ENCODE measurements around the gene SERAC1. TPM values are rescaled to one million over a fixed set of nuclear protein-coding genes. Genes with fewer than 3 reads are reported as not detected.
"Not testable (repeated sequence)": the region's sequence is repeated elsewhere in the genome, so short reads cannot be mapped to it uniquely, and the experiment has no call there.

Gene SERAC1
- total RNA-seq, result 2.1 TPM

DNA sequence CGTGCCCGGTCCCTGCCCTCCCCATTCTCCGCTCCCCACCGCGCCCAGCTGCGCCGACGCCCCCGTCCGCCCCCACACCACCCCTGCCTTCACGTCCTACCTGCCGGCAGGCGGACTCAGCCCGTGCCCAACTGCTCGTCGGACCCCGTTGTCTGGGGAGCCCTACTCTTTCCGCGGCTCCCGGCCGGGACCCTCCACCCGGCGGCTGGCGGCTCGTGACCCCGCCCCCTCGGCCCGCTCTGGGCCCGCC is at the start of gene SERAC1:
TSS of gene SERAC1 (minus strand) at position 223 of the 250 bp plus-strand sequence. CDS start 9,899 bp downstream, outside the sequence.
- H3K4me3 ChIP-seq (ENCODE audit: low read length), result peak within 1 kb of the TSS; percentile 84
- H3K27me3 ChIP-seq (ENCODE audit: insufficient read depth, low read length), result no peaks in the 10 kb centered on the region
- no peaks in the 10 kb centered on the region for H3K9me3 ChIP-seq (ENCODE audit: low read depth, low read length)
- H3K4me1 ChIP-seq (ENCODE audit: insufficient read depth, low read length), result peaks cover 12% of the 10 kb centered on the region

GRCh38 chr6:158213925-158214674 is 46.0 kb upstream of the SERAC1 start:
- no peaks in the 10 kb centered on the region for H3K4me1 ChIP-seq (ENCODE audit: insufficient read depth, low read length)
- no peak overlapping the region for H3K4me3 ChIP-seq (ENCODE audit: low read length)
- H3K9me3 ChIP-seq (ENCODE audit: low read depth, low read length), result no peaks in the 10 kb centered on the region
- no peaks in the 10 kb centered on the region for H3K27me3 ChIP-seq (ENCODE audit: insufficient read depth, low read length)

DNA sequence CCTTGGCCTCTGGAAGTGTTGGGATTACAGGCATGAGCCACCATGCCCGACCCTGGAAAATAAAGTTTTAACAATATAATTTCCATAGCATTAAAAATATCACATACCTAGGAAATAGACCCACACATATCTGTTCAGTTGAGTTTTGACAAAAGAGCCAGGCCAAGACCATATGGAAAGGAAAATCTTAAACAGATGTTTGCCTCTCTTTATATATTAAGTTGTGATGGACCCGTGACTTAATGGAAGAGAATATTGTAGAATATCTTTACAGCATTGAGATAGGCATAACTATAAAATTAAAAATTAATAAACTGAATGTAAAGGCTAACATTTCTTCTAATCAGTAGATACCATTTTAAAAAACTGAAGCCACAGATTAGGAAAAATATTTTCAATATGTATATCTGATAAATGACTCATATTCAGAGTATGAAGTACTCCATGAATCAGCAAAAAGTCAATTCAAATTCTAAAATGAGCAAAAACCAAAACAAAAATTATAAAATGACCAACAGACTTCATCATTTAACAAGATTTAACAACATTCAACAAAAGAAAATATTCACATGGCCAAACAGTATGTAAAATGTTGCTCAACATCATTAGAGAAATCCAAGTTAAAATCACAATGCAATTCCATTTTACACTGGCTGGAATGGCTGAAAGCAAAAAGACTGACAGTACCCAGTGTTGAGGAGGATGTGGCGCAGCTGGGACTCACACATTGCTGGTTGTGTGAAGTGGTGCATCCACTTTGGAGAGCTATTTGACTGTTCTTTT is 43.4 kb upstream of the SERAC1 start:
- Histone ChIP-seq H3K27me3 (ENCODE audit: insufficient read depth, low read length) (peaks cover 4% of the 10 kb centered on the region), H3K9me3 (ENCODE audit: low read depth, low read length) (no peaks in the 10 kb centered on the region), H3K4me3 (ENCODE audit: low read length) (no peak overlapping the region), H3K4me1 (ENCODE audit: insufficient read depth, low read length) (no peaks in the 10 kb centered on the region)

GRCh38 chr6:158209582-158210333 is 41.7 kb upstream of the SERAC1 start:
- not testable (repeated sequence) for H3K9me3 ChIP-seq (ENCODE audit: low read depth, low read length); H3K4me3 ChIP-seq (ENCODE audit: low read length); H3K27me3 ChIP-seq (ENCODE audit: insufficient read depth, low read length); H3K4me1 ChIP-seq (ENCODE audit: insufficient read depth, low read length)

GRCh38 chr6:158208226-158209030 is 40.4 kb upstream of the SERAC1 start:
- H3K4me1 ChIP-seq (ENCODE audit: insufficient read depth, low read length); H3K27me3 ChIP-seq (ENCODE audit: insufficient read depth, low read length); H3K9me3 ChIP-seq (ENCODE audit: low read depth, low read length); H3K4me3 ChIP-seq (ENCODE audit: low read length): not testable (repeated sequence)

DNA sequence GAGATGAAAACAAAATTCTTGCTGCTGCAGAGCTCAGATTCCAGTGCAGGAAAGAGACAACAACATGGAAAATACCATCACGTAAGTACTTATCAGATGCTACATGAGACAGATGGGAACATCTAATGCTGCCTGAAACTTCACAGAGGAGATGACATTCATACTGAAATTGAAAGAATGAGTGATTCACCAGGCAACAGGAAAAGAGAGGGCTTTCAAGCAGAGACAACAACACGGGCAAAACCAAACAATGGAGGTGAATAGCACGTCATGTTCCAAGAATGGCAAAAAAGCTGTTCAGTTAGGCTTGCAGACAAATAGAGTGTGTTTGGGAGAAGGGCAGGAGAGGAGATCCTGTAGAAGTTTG is 39.3 kb upstream of the SERAC1 start:
- H3K4me1 ChIP-seq (ENCODE audit: insufficient read depth, low read length), result no peaks in the 10 kb centered on the region
- peaks cover 4% of the 10 kb centered on the region for H3K27me3 ChIP-seq (ENCODE audit: insufficient read depth, low read length)
- no peak overlapping the region for H3K4me3 ChIP-seq (ENCODE audit: low read length)
- H3K9me3 ChIP-seq (ENCODE audit: low read depth, low read length), result no peaks in the 10 kb centered on the region

DNA sequence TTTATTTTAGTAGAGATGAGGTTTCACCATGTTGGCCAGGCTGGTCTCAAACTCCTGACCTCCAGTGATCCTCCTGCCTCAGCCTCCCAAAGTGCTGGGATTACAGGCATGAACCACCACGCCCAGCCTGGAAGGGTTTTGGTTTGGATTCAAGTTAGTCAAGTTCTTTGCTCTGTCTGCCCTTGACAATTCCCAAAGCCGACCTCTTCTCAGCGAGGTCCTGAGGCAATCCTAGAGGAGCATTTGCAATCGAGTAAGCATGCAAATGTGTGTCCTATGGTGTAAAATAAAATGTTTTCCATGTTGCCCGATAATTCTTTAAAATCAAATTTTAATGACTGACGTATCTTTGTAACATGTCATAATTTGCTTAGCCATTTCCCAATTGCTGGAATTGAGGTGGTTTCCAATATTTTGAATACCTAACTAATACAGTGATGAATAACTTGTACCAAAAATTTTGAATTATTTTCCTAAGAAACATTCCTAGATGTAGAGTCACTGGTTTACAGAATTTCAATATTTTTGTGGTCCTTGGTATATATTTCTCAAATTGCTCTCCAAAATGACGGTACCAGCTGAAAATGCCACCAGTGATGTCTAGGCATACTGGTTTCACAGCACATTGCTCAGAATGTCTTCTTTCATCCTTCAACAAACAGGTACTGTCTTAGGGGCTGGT is 38.8 kb upstream of the SERAC1 start:
- Histone ChIP-seq H3K27me3 (ENCODE audit: insufficient read depth, low read length) (peaks cover 4% of the 10 kb centered on the region), H3K4me3 (ENCODE audit: low read length) (no peak overlapping the region), H3K9me3 (ENCODE audit: low read depth, low read length) (no peaks in the 10 kb centered on the region), H3K4me1 (ENCODE audit: insufficient read depth, low read length) (no peaks in the 10 kb centered on the region)

- no peak overlapping the region for H3K4me3 ChIP-seq (ENCODE audit: low read length)
- H3K27me3 ChIP-seq (ENCODE audit: insufficient read depth, low read length), result peaks cover 4% of the 10 kb centered on the region
- no peaks in the 10 kb centered on the region for H3K9me3 ChIP-seq (ENCODE audit: low read depth, low read length)
- H3K4me1 ChIP-seq (ENCODE audit: insufficient read depth, low read length), result no peaks in the 10 kb centered on the region
Observed at GRCh38 chr6:158205169-158205944, 37.3 kb upstream of the SERAC1 start.

- Histone ChIP-seq H3K4me1 (ENCODE audit: insufficient read depth, low read length) (no peaks in the 10 kb centered on the region), H3K27me3 (ENCODE audit: insufficient read depth, low read length) (no peaks in the 10 kb centered on the region), H3K9me3 (ENCODE audit: low read depth, low read length) (no peaks in the 10 kb centered on the region), H3K4me3 (ENCODE audit: low read length) (no peak overlapping the region)
Observed at GRCh38 chr6:158198461-158198860, 30.4 kb upstream of the SERAC1 start.

GRCh38 chr6:158194487-158195280 is 26.6 kb upstream of the SERAC1 start:
- Histone ChIP-seq H3K27me3 (ENCODE audit: insufficient read depth, low read length) (no peaks in the 10 kb centered on the region), H3K4me3 (ENCODE audit: low read length) (no peak overlapping the region), H3K4me1 (ENCODE audit: insufficient read depth, low read length) (no peaks in the 10 kb centered on the region), H3K9me3 (ENCODE audit: low read depth, low read length) (no peaks in the 10 kb centered on the region)

- no peak overlapping the region for H3K4me3 ChIP-seq (ENCODE audit: low read length)
- no peaks in the 10 kb centered on the region for H3K4me1 ChIP-seq (ENCODE audit: insufficient read depth, low read length)
- no peaks in the 10 kb centered on the region for H3K27me3 ChIP-seq (ENCODE audit: insufficient read depth, low read length)
- no peaks in the 10 kb centered on the region for H3K9me3 ChIP-seq (ENCODE audit: low read depth, low read length)
Observed at GRCh38 chr6:158191761-158192160, 23.7 kb upstream of the SERAC1 start.

DNA sequence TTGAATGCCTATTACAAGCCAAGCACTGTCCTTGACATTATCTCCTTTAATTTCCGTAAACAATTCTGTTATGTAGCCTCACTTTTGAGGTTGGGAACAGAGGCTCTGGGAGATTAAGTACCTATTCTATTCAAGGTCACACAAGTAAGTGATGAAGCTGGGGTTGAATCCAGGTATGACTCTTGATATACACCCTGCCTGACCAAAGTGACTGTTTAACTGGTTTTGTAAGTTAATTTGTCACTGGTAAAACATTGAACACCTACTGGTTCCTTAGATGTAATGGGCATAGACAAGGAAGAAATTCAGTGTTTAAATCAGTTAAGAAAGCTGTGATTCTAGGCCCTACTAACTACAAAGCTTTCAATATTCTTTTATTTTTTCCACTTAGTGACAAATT is 23.0 kb upstream of the SERAC1 start:
- Histone ChIP-seq H3K9me3 (ENCODE audit: low read depth, low read length) (no peaks in the 10 kb centered on the region), H3K4me1 (ENCODE audit: insufficient read depth, low read length) (no peaks in the 10 kb centered on the region), H3K4me3 (ENCODE audit: low read length) (no peak overlapping the region), H3K27me3 (ENCODE audit: insufficient read depth, low read length) (no peaks in the 10 kb centered on the region)

GRCh38 chr6:158188591-158188990 is 20.5 kb upstream of the SERAC1 start:
- no peaks in the 10 kb centered on the region for H3K9me3 ChIP-seq (ENCODE audit: low read depth, low read length)

More at GRCh38 chr6:158188591-158188990, 20.5 kb upstream of the SERAC1 start:
- Histone ChIP-seq H3K4me3 (ENCODE audit: low read length) (no peak overlapping the region), H3K27me3 (ENCODE audit: insufficient read depth, low read length) (no peaks in the 10 kb centered on the region), H3K4me1 (ENCODE audit: insufficient read depth, low read length) (no peaks in the 10 kb centered on the region)

Measured in mononuclear cell (primary cell).